Measurements from ENCODE around the gene NDUFAF3.

- no peak for TF ChIP-seq POLR2AphosphoS5 (IDR thresholded peaks at IDR 0.05)
- TF ChIP-seq, protein P1, sequence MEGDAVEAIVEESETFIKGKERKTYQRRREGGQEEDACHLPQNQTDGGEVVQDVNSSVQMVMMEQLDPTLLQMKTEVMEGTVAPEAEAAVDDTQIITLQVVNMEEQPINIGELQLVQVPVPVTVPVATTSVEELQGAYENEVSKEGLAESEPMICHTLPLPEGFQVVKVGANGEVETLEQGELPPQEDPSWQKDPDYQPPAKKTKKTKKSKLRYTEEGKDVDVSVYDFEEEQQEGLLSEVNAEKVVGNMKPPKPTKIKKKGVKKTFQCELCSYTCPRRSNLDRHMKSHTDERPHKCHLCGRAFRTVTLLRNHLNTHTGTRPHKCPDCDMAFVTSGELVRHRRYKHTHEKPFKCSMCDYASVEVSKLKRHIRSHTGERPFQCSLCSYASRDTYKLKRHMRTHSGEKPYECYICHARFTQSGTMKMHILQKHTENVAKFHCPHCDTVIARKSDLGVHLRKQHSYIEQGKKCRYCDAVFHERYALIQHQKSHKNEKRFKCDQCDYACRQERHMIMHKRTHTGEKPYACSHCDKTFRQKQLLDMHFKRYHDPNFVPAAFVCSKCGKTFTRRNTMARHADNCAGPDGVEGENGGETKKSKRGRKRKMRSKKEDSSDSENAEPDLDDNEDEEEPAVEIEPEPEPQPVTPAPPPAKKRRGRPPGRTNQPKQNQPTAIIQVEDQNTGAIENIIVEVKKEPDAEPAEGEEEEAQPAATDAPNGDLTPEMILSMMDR (IDR thresholded peaks at IDR 0.05 in 8 of 11, conservative IDR thresholded peaks at IDR 0.05 in 3 of 11) = peak in 1 of 11 experiments; percentile 9
Measured at GRCh38 chr3:48989126-48989795, 32.7 kb upstream of the NDUFAF3 start.

Measured in spleen (tissue), 7 donors.